H1 (cell line): Measurements from ENCODE around the gene KIF1C. TPM values are rescaled to one million over a fixed set of nuclear protein-coding genes. Genes with fewer than 3 reads are reported as not detected.

ENCODE experiments used
- CTCF ChIA-PET: fragments of 300-600 bp; sonication (Branson Sonifier 250); formaldehyde crosslinking; loops from one replicate; lab custom pipeline; 2021; ENCODE audit not compliant: partially characterized antibody; lab: Charles Lee
- POLR2A ChIA-PET: fragments of 300-600 bp; sonication (Branson Sonifier 250); formaldehyde crosslinking; loops from one replicate; lab custom pipeline; 2021; ENCODE audit warnings: inconsistent platforms; ENCODE audit not compliant: partially characterized antibody; lab: Charles Lee
- DNase-seq, 2 experiments: peaks; one replicate each; pipeline versions ENCODE4 v3.0.0 to v3.0.0-alpha.2; 2010 to 2022; ENCODE audit warnings: low spot score in 2 of 2, low read depth in 1 of 2, mixed read lengths in 1 of 2
- FAIRE-seq: peaks from 2 replicates; lab custom pipeline; 2011; peaks lifted over from hg19 to GRCh38; lab: Jason Lieb, UNC
- H2AFZ ChIP-seq: 2 replicates; pipeline ENCODE4 v1.8.1; 2012; ENCODE audit warnings: low read length, inconsistent platforms
- H2AK5ac ChIP-seq: 2 replicates; pipeline ENCODE4 v1.6.1; 2013; ENCODE audit warnings: low read depth, low read length
- H2BK120ac ChIP-seq: replicated peaks from 2 replicates; pipeline ENCODE3; 2013; ENCODE audit warnings: low read depth, low read length, inconsistent platforms
- H2BK12ac ChIP-seq: 2 replicates; pipeline ENCODE4 v1.6.1; 2013; ENCODE audit warnings: low read depth, low read length
- H2BK15ac ChIP-seq: 2 replicates; pipeline ENCODE4 v1.6.1; 2013; ENCODE audit warnings: low read length
- H2BK20ac ChIP-seq: 2 replicates; pipeline ENCODE4 v1.6.1; 2013; ENCODE audit warnings: low read length
- H2BK5ac ChIP-seq: 2 replicates; pipeline ENCODE4 v1.6.1; 2013; ENCODE audit warnings: low read depth, low read length
- H3K14ac ChIP-seq: 2 replicates; pipeline ENCODE4 v1.6.1; 2013; ENCODE audit warnings: inconsistent platforms; ENCODE audit not compliant: insufficient read length
- H3K18ac ChIP-seq: 2 replicates; pipeline ENCODE4 v1.6.1; 2013; ENCODE audit warnings: low read length; ENCODE audit errors: extremely low read depth
- H3K23ac ChIP-seq: 2 replicates; pipeline ENCODE4 v1.6.1; 2013; ENCODE audit warnings: inconsistent platforms; ENCODE audit not compliant: insufficient read length
- H3K23me2 ChIP-seq: 2 replicates; pipeline ENCODE4 v1.6.1; 2013; ENCODE audit warnings: low read depth, low read length
- H3K27ac ChIP-seq: 2 replicates; pipeline ENCODE4 v1.6.1; 2011; ENCODE audit warnings: low read depth, low read length, inconsistent platforms
- H3K27me3 ChIP-seq, 4 experiments: replicated peaks in 1 of 4; 1 replicate in 1 of 4; 2 replicates in 3 of 4; pipeline versions ENCODE4 v1.6.1 to v1.8.1; 2011 to 2013; ENCODE audit warnings: low read length in 3 of 4, mild to moderate bottlenecking in 3 of 4, inconsistent platforms in 2 of 4, mixed read lengths in 2 of 4, moderate library complexity in 1 of 4; ENCODE audit not compliant: control insufficient read depth in 3 of 4, insufficient read depth in 3 of 4; ENCODE audit errors: extremely low read depth in 1 of 4
- H3K36me3 ChIP-seq, 4 experiments: 2 replicates each; pipeline versions ENCODE4 v1.6.1 to v1.8.1; 2011 to 2013; ENCODE audit warnings: mild to moderate bottlenecking in 4 of 4, low read length in 3 of 4, moderate library complexity in 2 of 4, control low read depth in 1 of 4, inconsistent platforms in 1 of 4; ENCODE audit not compliant: insufficient read depth in 4 of 4, control insufficient read depth in 2 of 4
- H3K4ac ChIP-seq: replicated peaks from 2 replicates; pipeline ENCODE3; 2013; ENCODE audit warnings: low read length, low read depth, mixed read lengths, inconsistent platforms; ENCODE audit not compliant: insufficient read length
- H3K4me1 ChIP-seq, 4 experiments: replicated peaks in 1 of 4; 1 replicate in 1 of 4; 2 replicates in 3 of 4; pipeline versions ENCODE4 v1.6.1 to v1.8.1; 2011 to 2013; ENCODE audit warnings: low read length in 3 of 4, inconsistent platforms in 2 of 4, mixed read lengths in 1 of 4; ENCODE audit not compliant: insufficient read depth in 4 of 4, control insufficient read depth in 3 of 4
- H3K4me2 ChIP-seq, 2 experiments: 2 replicates each; pipeline versions ENCODE4 v1.6.1 to v1.8.1; 2011 to 2013; ENCODE audit warnings: low read depth in 2 of 2, low read length in 2 of 2, control low read depth in 1 of 2, inconsistent platforms in 1 of 2, mild to moderate bottlenecking in 1 of 2; ENCODE audit not compliant: insufficient read depth in 1 of 2
- H3K4me3 ChIP-seq, 4 experiments: fragments of 200-600, 300-600 bp in 1 of 4; sonication (generic), shearing (Covaris generic), sonication (Bioruptor Twin) in 1 of 4; 2 replicates each; pipeline versions ENCODE4 v1.5.1 to v1.8.1; 2011 to 2016; ENCODE audit warnings: low read length in 4 of 4, low read depth in 3 of 4, control low read depth in 2 of 4, inconsistent platforms in 2 of 4, mild to moderate bottlenecking in 2 of 4, mixed read lengths in 1 of 4, moderate library complexity in 1 of 4; ENCODE audit not compliant: insufficient read depth in 2 of 4; ENCODE audit errors: extremely low read depth in 1 of 4
- H3K56ac ChIP-seq: replicated peaks from 2 replicates; pipeline ENCODE3; 2013; ENCODE audit warnings: low read depth, mild to moderate bottlenecking, mixed read lengths, low read length, inconsistent platforms; ENCODE audit not compliant: insufficient read length
- H3K79me1 ChIP-seq: 2 replicates; pipeline ENCODE4 v1.6.1; 2013; ENCODE audit warnings: low read depth, low read length, control low read depth
- H3K79me2 ChIP-seq, 2 experiments: 2 replicates each; pipeline versions ENCODE4 v1.6.1 to v1.8.1; 2012 to 2013; ENCODE audit warnings: low read length in 2 of 2, mild to moderate bottlenecking in 2 of 2, inconsistent platforms in 1 of 2; ENCODE audit not compliant: insufficient read depth in 2 of 2, control insufficient read depth in 1 of 2
- H3K9ac ChIP-seq, 4 experiments: replicated peaks in 1 of 4; 1 replicate in 1 of 4; 2 replicates in 3 of 4; pipeline versions ENCODE4 v1.6.1 to v1.8.1; 2011 to 2013; ENCODE audit warnings: low read depth in 3 of 4, low read length in 3 of 4, control low read depth in 2 of 4, mild to moderate bottlenecking in 2 of 4, moderate library complexity in 2 of 4, inconsistent platforms in 1 of 4; ENCODE audit errors: extremely low read depth in 1 of 4
- H3K9me3 ChIP-seq, 2 experiments: 2 replicates each; pipeline versions ENCODE4 v1.6.1 to v1.8.1; 2012 to 2013; ENCODE audit warnings: mild to moderate bottlenecking in 2 of 2, moderate library complexity in 2 of 2, control low read depth in 1 of 2, inconsistent platforms in 1 of 2, low read depth in 1 of 2, low read length in 1 of 2, mixed read lengths in 1 of 2; ENCODE audit not compliant: insufficient read depth in 2 of 2
- H4K20me1 ChIP-seq, 2 experiments: replicated peaks in 1 of 2; 2 replicates each; pipeline versions ENCODE3 to v1.8.1; 2011 to 2013; ENCODE audit warnings: inconsistent platforms in 2 of 2, low read length in 2 of 2, mild to moderate bottlenecking in 1 of 2; ENCODE audit not compliant: insufficient read depth in 2 of 2, control insufficient read depth in 1 of 2
- H4K5ac ChIP-seq: 2 replicates; pipeline ENCODE4 v1.6.1; 2013; ENCODE audit warnings: low read length, low read depth, mixed read lengths, inconsistent platforms; ENCODE audit not compliant: insufficient read length
- H4K8ac ChIP-seq: 2 replicates; pipeline ENCODE4 v1.8.0; 2013; ENCODE audit warnings: mild to moderate bottlenecking, moderate library complexity, low read length, inconsistent platforms; ENCODE audit not compliant: insufficient read depth; ENCODE audit errors: extremely low read depth
- H4K91ac ChIP-seq: replicated peaks from 2 replicates; pipeline ENCODE3; 2013; ENCODE audit warnings: low read length, mixed read lengths, inconsistent platforms; ENCODE audit not compliant: insufficient read length
- WGBS, 2 experiments: shearing (Covaris generic) in 1 of 2; methylation state at CpG; one replicate each; pipeline versions ENCODE4 v1.1.6 to v1.1.7; 2013 to 2015; ENCODE audit warnings: low lambda C conversion rate in 2 of 2, mixed read lengths in 2 of 2, inconsistent platforms in 1 of 2, low coverage in 1 of 2, missing lambda C conversion rate in 1 of 2; ENCODE audit not compliant: insufficient replicate concordance in 2 of 2, insufficient coverage in 1 of 2, insufficient read length in 1 of 2; ENCODE audit errors: extremely low coverage in 1 of 2, missing lambda C conversion rate in 1 of 2; 5-methylcytosine and 5-hydroxymethylcytosine counted together
- polyA plus RNA-seq, 7 experiments: library from polyadenylated mRNA; depleted of rRNA in 3 of 7; stranded (reverse) in 5 of 7; unstranded in 2 of 7; fragments of >200 nt in 5 of 7; fragments of 200-250 nt in 2 of 7; gene quantifications; 1 replicate in 5 of 7; 2 replicates in 1 of 7; 4 replicates in 1 of 7; pipeline versions ENCODE4 v1.2.1 to v1.2.3, GENCODE V29; 2011 to 2013; ENCODE audit warnings: missing spikeins in 2 of 7, mixed read lengths in 2 of 7
- total RNA-seq: library from RNA; stranded (reverse); fragmentation: NEBNext Ultra II Directional; extraction: Animal tissue kit (Norgen Biotek cat#: 25700); gene quantifications from 2 replicates; pipeline ENCODE4 v1.2.1, GENCODE V29; 2021

The KIF1C gene
- total and polyA plus RNA-seq, 2 of the 8 experiments (the other 6 are each of a cell fraction or from before 2014, with no cell fraction given): 14.3 to 114 TPM

DNA sequence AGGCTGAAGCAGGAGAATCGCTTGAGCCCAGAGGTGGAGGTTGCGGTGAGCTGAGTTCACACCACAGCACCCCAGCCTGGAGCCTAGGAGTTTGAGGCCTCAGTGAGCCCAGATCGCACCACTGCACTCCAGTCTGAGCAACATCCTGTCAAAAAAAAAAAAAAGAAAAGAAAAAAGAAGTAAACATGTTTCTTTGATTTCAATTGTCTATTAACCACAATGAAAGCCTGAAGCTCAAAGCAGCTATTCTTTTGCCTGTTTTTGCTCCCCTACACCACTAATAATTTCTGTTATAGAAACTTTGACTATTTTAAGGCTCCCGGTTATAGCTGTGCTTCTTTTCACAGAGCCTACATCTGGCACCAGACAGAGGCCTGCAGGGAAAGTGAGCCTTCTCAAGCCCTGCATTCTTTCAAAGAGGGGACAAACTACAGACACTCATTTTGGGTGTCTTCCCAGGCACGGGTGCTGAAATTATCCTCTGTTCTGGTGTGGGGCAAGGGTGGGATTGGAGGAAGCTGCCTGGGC, 51.6 kb downstream of the KIF1C start:
- Histone ChIP-seq H3K4me2 (no peak overlapping the region), H3K23ac (no peak overlapping the region), H2BK5ac (no peak overlapping the region), H3K18ac (no peak overlapping the region), H2BK12ac (no peak overlapping the region), H3K4ac (no peak overlapping the region), H2AFZ (no peak overlapping the region; the same call in 1 of the 2 replicates), H3K4me1 (no peaks in the 10 kb centered on the region), H4K5ac (no peak overlapping the region), H4K8ac (no peak overlapping the region), H3K9me3 (no peaks in the 10 kb centered on the region), H3K9ac (no peak overlapping the region), H3K56ac (no peak overlapping the region), H3K23me2 (no peaks in the 10 kb centered on the region), H3K4me3 (no peak overlapping the region), H2AK5ac (no peak overlapping the region), H2BK15ac (no peak overlapping the region), H3K36me3 (no peaks in the 10 kb centered on the region), H4K20me1 (no peaks in the 10 kb centered on the region), H3K79me2 (no peaks in the 10 kb centered on the region), H2BK20ac (no peak overlapping the region), H3K27ac (no peak overlapping the region), H2BK120ac (no peak overlapping the region), H3K79me1 (no peaks in the 10 kb centered on the region), H3K27me3 (no peaks in the 10 kb centered on the region), H3K14ac (no peak overlapping the region), H4K91ac (no peak overlapping the region)
- FAIRE-seq (no peak), DNase-seq (no peak)
- CTCF ChIA-PET: interaction anchor here (0.6 to 2.4 kb wide), 5 partner anchors 12 to 18 kb away, joined by 3 to 9 read pairs (median 6); no protein-coding TSS in a partner anchor
- WGBS, 2 experiments: 97% methylated on average over 4 of the region's 5 CpGs; no CpG with 5 or more reads in 1 of the 2 experiments
- POLR2A ChIA-PET: no interaction called here
